ENCODE results near the gene PKP4. TPM values are rescaled to one million over a fixed set of nuclear protein-coding genes. Genes with fewer than 3 reads are reported as not detected.

The PKP4 gene
- total RNA-seq, 1 donor from 2014 or later, result 83.9 TPM

GRCh38 chr2:158649846-158650245, 193.1 kb downstream of the PKP4 start:
- peaks cover 3% of the 10 kb centered on the region for H3K36me3 Mint-ChIP-seq
- H3F3A ChIP-seq (ENCODE audit: low read depth), result no peaks in the 10 kb centered on the region
- no peaks in the 10 kb centered on the region for H3K9me3 Mint-ChIP-seq
- H3K4me1 Mint-ChIP-seq, result peaks cover 5% of the 10 kb centered on the region
- H3K27me3 Mint-ChIP-seq (ENCODE audit: insufficient read depth, low read depth), result no peaks in the 10 kb centered on the region
- no peaks in the 10 kb centered on the region for H3K4me1 ChIP-seq
- H3K79me2 ChIP-seq (ENCODE audit: low read depth), result no peaks in the 10 kb centered on the region
- no peaks in the 10 kb centered on the region for H3K9me3 ChIP-seq (ENCODE audit: low read depth)
- no peak overlapping the region for H3K4me2 ChIP-seq
- H3K4me3 Mint-ChIP-seq, result no peak overlapping the region
- H3K36me3 ChIP-seq, result no peaks in the 10 kb centered on the region
- no peak overlapping the region for H3K9ac ChIP-seq
- TF ChIP-seq CTCF (IDR thresholded peaks at IDR 0.05), result no peak
- TF ChIP-seq EZH2 (IDR thresholded peaks at IDR 0.05), result no peak
- TF ChIP-seq EZH2phosphoT487 (IDR thresholded peaks at IDR 0.05), result no peak
- no peaks in the 10 kb centered on the region for H3K27me3 ChIP-seq
- DNase-seq (ENCODE audit: low spot score), result no peak
- H2AFZ ChIP-seq (replicated peaks), result no peak overlapping the region
- no peaks in the 10 kb centered on the region for H4K20me1 ChIP-seq (ENCODE audit: low read depth)
- H3K4me3 ChIP-seq, result no peak overlapping the region
- H3K27ac ChIP-seq, result no peak overlapping the region
- H3K27ac Mint-ChIP-seq, result no peak overlapping the region

- Histone ChIP-seq H3K4me1 (no peaks in the 10 kb centered on the region), H3K9me3 (ENCODE audit: low read depth) (no peaks in the 10 kb centered on the region), H3K27me3 (no peaks in the 10 kb centered on the region), H4K20me1 (ENCODE audit: low read depth) (no peaks in the 10 kb centered on the region), H3K9ac (no peak overlapping the region), H3K36me3 (no peaks in the 10 kb centered on the region), H3K4me2 (no peak overlapping the region), H3K79me2 (ENCODE audit: low read depth) (no peaks in the 10 kb centered on the region), H2AFZ (replicated peaks) (no peak overlapping the region), H3F3A (ENCODE audit: low read depth) (no peaks in the 10 kb centered on the region), H3K4me3 (no peak overlapping the region), H3K27ac (no peak overlapping the region)
- no peaks in the 10 kb centered on the region for H3K27me3 Mint-ChIP-seq (ENCODE audit: insufficient read depth, low read depth)
- H3K4me3 Mint-ChIP-seq, result no peak overlapping the region
- H3K4me1 Mint-ChIP-seq, result no peaks in the 10 kb centered on the region
- TF ChIP-seq CTCF (IDR thresholded peaks at IDR 0.05), result no peak
- no peak for TF ChIP-seq EZH2phosphoT487 (IDR thresholded peaks at IDR 0.05)
- TF ChIP-seq EZH2 (IDR thresholded peaks at IDR 0.05), result no peak
- no peaks in the 10 kb centered on the region for H3K36me3 Mint-ChIP-seq
- H3K9me3 Mint-ChIP-seq, result no peaks in the 10 kb centered on the region
- no peak for DNase-seq (ENCODE audit: low spot score)
- H3K27ac Mint-ChIP-seq, result no peak overlapping the region
Measured at GRCh38 chr2:158650646-158651357, 194.1 kb downstream of the PKP4 start.

DNA sequence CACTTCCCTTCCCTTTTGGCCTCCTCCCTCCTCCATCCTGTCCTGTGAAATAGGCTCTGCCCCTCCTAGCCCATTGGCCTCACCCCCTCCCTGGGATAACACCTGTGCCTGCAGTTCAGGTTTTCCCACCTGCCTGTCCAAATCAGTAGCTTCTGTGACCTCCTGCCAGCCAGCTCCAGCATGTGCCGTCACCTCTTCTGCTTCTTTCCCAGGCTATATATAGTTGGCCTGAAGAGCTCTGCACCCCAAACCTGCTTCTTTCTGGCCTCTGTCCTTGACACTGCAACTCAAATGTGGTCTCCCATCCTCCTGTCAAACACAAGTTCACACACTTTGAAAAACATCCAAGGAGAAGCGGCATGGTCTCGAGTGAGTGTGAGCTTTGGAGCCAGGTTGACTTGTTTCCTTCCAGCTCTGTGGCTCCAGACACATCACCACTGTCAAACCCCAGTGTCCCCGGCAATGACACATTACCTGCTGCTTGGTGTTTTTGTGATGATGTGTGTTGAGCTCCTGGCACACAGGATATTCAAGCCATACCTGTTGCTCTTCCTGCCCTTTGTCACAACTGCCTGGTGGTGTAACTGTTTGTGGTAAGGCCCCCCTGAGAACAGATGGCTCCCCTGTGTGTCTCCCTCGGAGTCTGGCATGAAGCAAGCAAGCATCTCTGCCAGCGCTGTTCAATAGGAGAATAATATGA, 194.8 kb downstream of the PKP4 start:
- H3K4me2 ChIP-seq, result no peak overlapping the region
- no peaks in the 10 kb centered on the region for H3F3A ChIP-seq (ENCODE audit: low read depth)
- Mint-ChIP-seq H3K27me3 (ENCODE audit: insufficient read depth, low read depth) (no peaks in the 10 kb centered on the region), H3K36me3 (no peaks in the 10 kb centered on the region), H3K4me1 (no peaks in the 10 kb centered on the region), H3K9me3 (no peaks in the 10 kb centered on the region), H3K4me3 (no peak overlapping the region), H3K27ac (no peak overlapping the region)
- H3K27ac ChIP-seq, result no peak overlapping the region
- no peak for DNase-seq (ENCODE audit: low spot score)
- H3K4me3 ChIP-seq, result no peak overlapping the region
- H3K9me3 ChIP-seq (ENCODE audit: low read depth), result no peaks in the 10 kb centered on the region
- H3K4me1 ChIP-seq, result no peaks in the 10 kb centered on the region
- no peaks in the 10 kb centered on the region for H3K27me3 ChIP-seq
- TF ChIP-seq CTCF (IDR thresholded peaks at IDR 0.05) (no peak), EZH2 (IDR thresholded peaks at IDR 0.05) (no peak), EZH2phosphoT487 (IDR thresholded peaks at IDR 0.05) (no peak)
- no peaks in the 10 kb centered on the region for H3K36me3 ChIP-seq
- no peaks in the 10 kb centered on the region for H3K79me2 ChIP-seq (ENCODE audit: low read depth)
- H4K20me1 ChIP-seq (ENCODE audit: low read depth), result no peaks in the 10 kb centered on the region
- no peak overlapping the region for H3K9ac ChIP-seq
- no peak overlapping the region for H2AFZ ChIP-seq (replicated peaks)
